ENCODE data around the gene AIG1.
"Not testable (repeated sequence)": the region's sequence is repeated elsewhere in the genome, so short reads cannot be mapped to it uniquely, and the experiment has no call there.

AIG1 gene

DNA sequence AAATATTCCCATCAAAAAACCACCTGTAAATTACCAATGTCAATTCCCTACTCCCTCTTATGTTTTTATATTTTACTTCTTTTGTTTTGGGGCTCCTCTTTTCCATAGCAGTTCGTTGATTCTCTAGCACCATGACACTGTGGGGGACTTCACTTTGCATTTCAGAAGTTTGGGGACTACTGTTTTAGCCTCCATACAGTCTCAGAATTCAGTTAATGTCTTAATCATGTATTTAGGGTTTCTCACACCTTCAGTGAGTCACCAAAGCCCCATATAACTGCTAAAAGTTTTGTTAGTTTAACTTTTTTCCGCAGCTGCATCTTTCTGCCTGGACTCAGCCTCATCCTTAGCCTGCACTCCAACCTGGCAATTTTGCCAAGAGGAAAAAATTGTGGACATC is 20.7 kb upstream of the AIG1 start:
- FAIRE-seq: no peak
- DNase-seq (ENCODE audit: insufficient read length, low spot score): no peak
- no peak for TF ChIP-seq POLR2A (IDR thresholded peaks at IDR 0.05; ENCODE audit: low read depth, low read length)

- not testable (repeated sequence) for FAIRE-seq; DNase-seq (ENCODE audit: insufficient read length, low spot score)
Measured at GRCh38 chr6:143044345-143044744, 16.3 kb upstream of the AIG1 start.

DNA sequence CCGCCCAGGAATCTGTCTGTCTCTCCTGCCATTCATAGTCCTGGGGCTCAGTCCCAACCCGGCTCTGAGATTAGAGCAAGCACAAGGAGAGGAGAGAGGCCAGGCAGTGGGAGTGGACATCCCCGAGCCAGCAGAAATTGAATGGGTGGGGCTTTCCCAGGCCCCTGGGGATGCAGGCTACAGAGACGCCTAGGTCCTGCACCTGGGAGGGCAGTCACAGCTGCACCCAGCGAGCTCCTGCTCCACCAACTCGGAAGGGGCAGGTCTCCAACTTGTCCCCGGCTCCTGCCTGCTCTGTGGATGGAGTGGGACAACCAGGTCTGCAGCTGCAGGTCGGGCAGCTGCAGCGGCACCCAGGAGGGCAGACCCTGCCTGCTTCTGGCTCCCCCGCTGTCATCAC is 11.1 kb upstream of the AIG1 start:
- no peak for FAIRE-seq
- no peak for TF ChIP-seq POLR2A (IDR thresholded peaks at IDR 0.05; ENCODE audit: low read depth, low read length)
- DNase-seq (ENCODE audit: insufficient read length, low spot score): no peak

DNA sequence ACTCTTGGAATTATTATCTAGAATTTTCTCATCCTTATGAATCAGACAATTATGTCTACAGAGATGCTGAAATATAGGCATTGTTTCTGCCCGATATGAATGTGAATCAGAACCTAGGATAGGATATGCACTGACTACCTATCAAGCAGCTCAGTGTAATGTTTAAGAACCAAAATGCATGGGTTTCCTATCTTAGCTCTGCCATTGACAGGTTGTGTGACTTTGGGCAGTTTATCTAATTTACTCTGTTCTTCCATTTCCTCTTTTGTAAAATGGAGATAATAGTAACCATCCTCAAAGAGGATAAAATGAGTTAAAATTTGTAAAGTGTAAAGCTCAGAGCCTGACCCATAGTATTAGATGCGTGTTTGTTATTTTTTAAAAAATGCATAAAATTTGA is 10.2 kb upstream of the AIG1 start:
- no peak for TF ChIP-seq POLR2A (IDR thresholded peaks at IDR 0.05; ENCODE audit: low read depth, low read length)
- no peak for DNase-seq (ENCODE audit: insufficient read length, low spot score)
- no peak for FAIRE-seq

DNA sequence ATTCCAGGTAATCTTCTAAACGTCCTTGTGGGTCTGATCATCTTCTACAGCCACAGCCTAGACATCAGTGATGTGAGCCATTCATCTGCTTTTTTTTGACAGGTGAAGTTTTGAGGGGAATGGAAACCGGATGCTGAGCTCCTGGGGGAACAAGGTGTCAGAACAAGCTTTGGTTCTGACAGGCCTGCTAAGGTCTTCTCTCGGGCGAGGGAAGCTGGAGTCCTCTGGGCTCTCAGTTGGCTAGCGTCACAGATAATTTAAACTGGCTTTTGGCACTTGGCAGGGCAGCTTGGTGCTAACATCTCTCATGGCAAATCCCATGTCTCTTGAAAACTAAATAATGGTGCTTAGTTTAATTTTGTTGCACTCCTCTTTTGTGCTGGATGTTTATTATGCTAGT is 8.4 kb upstream of the AIG1 start:
- FAIRE-seq (no peak), DNase-seq (ENCODE audit: insufficient read length, low spot score) (no peak)
- TF ChIP-seq POLR2A (IDR thresholded peaks at IDR 0.05; ENCODE audit: low read depth, low read length): no peak

DNA sequence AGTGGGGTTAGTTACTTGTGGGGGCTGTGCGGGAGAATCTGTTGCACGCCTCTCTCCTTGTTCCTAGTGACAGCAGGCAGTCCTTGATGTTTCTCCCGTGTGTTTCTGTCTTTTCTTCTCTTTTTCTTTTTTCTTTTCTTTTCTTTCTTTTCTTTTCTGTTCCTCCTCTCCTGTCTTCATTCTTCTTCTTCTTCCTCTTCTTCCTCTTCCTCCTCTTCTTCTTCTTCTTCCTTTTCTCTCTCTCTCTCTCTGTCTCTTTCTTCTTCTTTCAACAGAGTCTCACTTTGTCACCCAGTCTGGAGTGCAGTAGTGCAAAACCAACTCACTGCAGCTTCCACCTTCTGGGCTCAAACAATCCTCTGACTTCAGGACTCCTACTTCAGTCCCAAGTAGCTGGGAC is 6.8 kb upstream of the AIG1 start:
- no peak for FAIRE-seq
- no peak for TF ChIP-seq POLR2A (IDR thresholded peaks at IDR 0.05; ENCODE audit: low read depth, low read length)
- DNase-seq (ENCODE audit: insufficient read length, low spot score): no peak

DNA sequence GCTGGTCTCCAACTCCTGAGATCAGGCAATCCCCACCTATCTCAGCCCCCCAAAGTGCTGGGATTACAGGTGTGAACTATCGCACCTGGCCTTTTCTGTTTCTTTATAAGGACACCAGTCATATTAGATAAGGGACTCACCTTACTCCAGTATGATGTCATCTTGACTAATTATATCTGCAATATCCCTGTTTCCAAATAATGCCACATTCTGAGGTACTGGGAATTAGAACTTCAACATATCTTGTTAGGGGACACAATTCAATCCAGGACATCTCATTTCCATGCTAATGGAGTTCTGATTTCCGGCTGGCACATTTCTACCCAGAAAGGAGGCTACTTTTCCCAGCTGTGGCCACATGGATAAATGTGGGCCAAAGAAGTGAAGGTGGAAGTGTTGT is 6.4 kb upstream of the AIG1 start:
- FAIRE-seq (no peak), DNase-seq (ENCODE audit: insufficient read length, low spot score) (no peak)
- no peak for TF ChIP-seq POLR2A (IDR thresholded peaks at IDR 0.05; ENCODE audit: low read depth, low read length)

GRCh38 chr6:143055213-143055612 is 5.5 kb upstream of the AIG1 start:
- DNase-seq (ENCODE audit: insufficient read length, low spot score) (no peak), FAIRE-seq (no peak)
- TF ChIP-seq POLR2A (IDR thresholded peaks at IDR 0.05; ENCODE audit: low read depth, low read length): no peak

GRCh38 chr6:143055891-143056290 is 4.8 kb upstream of the AIG1 start:
- FAIRE-seq: no peak
- DNase-seq (ENCODE audit: insufficient read length, low spot score): no peak
- TF ChIP-seq POLR2A (IDR thresholded peaks at IDR 0.05; ENCODE audit: low read depth, low read length): no peak

GRCh38 chr6:143058987-143059386 is 1.7 kb upstream of the AIG1 start:
- no peak for DNase-seq (ENCODE audit: insufficient read length, low spot score)
- no peak for FAIRE-seq
- TF ChIP-seq POLR2A (IDR thresholded peaks at IDR 0.05; ENCODE audit: low read depth, low read length): no peak

GRCh38 chr6:143059663-143060353 is 881 bp upstream of the AIG1 start:
- TF ChIP-seq POLR2A (IDR thresholded peaks at IDR 0.05; ENCODE audit: low read depth, low read length): no peak
- DNase-seq (ENCODE audit: insufficient read length, low spot score): peak; percentile 11
- peak; percentile 65 for FAIRE-seq

DNA sequence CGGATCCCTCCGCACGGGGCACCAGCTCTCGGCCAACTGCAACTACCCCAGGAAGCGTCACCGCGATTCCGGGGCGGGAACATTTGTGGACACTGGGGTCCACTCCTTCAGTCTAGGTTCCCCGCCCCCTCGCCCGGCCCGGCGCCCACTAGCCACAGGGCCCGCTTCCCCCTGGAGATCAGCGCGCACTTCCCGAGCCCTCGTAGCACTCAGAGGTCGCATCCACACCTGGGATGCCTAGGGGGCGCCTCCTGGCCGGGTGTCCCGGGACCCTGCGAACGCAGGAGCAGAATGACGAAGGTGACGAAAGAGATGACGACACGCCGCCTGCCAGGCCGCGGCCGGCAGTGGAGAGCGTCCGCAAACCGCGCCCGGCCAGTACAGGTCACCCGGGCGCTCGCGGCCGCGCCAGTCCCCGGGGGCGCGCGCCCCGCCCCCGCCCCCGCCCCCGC is 309 bp upstream of the AIG1 start:
- no peak for FAIRE-seq

GRCh38 chr6:143061597-143062385 is 1.1 kb downstream of the AIG1 start:
- FAIRE-seq (no peak), DNase-seq (ENCODE audit: insufficient read length, low spot score) (no peak)
- TF ChIP-seq POLR2A (IDR thresholded peaks at IDR 0.05; ENCODE audit: low read depth, low read length): no peak

More for the DNA sequence above, 309 bp upstream of the AIG1 start:
- TF ChIP-seq POLR2A (IDR thresholded peaks at IDR 0.05; ENCODE audit: low read depth, low read length): no peak; the same call in none of the 2 replicates
- peak; percentile 76 for DNase-seq (ENCODE audit: insufficient read length, low spot score)

GRCh38 chr6:143062551-143062950 is 1.9 kb downstream of the AIG1 start:
- DNase-seq (ENCODE audit: insufficient read length, low spot score) (no peak), FAIRE-seq (no peak)
- TF ChIP-seq POLR2A (IDR thresholded peaks at IDR 0.05; ENCODE audit: low read depth, low read length): no peak

GRCh38 chr6:143063631-143064030 is 2.9 kb downstream of the AIG1 start:
- FAIRE-seq: no peak
- no peak for TF ChIP-seq POLR2A (IDR thresholded peaks at IDR 0.05; ENCODE audit: low read depth, low read length)
- DNase-seq (ENCODE audit: insufficient read length, low spot score): no peak
